Right atrium auricular region (tissue), 2 donors: Measurements from ENCODE around the gene ITPK1. TPM values are rescaled to one million over a fixed set of nuclear protein-coding genes. Genes with fewer than 3 reads are reported as not detected.

Source experiments
- DNase-seq: peaks from one replicate; pipeline ENCODE4 v3.0.0-alpha.2; 2019; ENCODE audit warnings: low spot score
- H3K27ac ChIP-seq, 2 donors: fragments of 200-600 bp; sonication (generic); 1 replicate in 1 of 2; 2 replicates in 1 of 2; pipeline ENCODE4 v1.5.1; 2016 to 2019
- H3K27me3 ChIP-seq, 2 donors: fragments of 200-600 bp; sonication (generic); one replicate each; pipeline versions ENCODE4 v1.5.1 to v1.6.0; 2017 to 2019
- H3K36me3 ChIP-seq: fragments of 200-600 bp; sonication (generic); one replicate; pipeline ENCODE4 v1.5.1; 2016
- H3K4me1 ChIP-seq, 2 donors: fragments of 200-600 bp; sonication (generic); one replicate each; pipeline versions ENCODE4 v1.5.1 to v1.6.0; 2017 to 2019
- H3K4me3 ChIP-seq, 2 donors: fragments of 200-600 bp; sonication (generic); 1 replicate in 1 of 2; 2 replicates in 1 of 2; pipeline ENCODE4 v1.5.1; 2017 to 2019; ENCODE audit warnings: mild to moderate bottlenecking in 1 of 2, moderate library complexity in 1 of 2
- H3K9me3 ChIP-seq, 2 donors: fragments of 200-600 bp; sonication (generic); one replicate each; pipeline ENCODE4 v1.5.1; 2019
- CTCF ChIP-seq, 2 donors: fragments of 200-600 bp; sonication (generic); IDR thresholded peaks; one replicate each; pipeline ENCODE4 v1.5.1; 2019; ENCODE audit warnings: antibody characterized with exemption in 2 of 2
- total RNA-seq, 2 donors: library from RNA; depleted of rRNA; stranded (reverse); fragments of >200 nt; gene quantifications; one replicate each; pipeline ENCODE4 v1.1.0, GENCODE V29; 2016

The ITPK1 gene
- total RNA-seq, 2 donors from 2014 or later = 58.3 to 76.0 TPM

- no peak for DNase-seq
- H3K9me3 ChIP-seq = no peaks in the 10 kb centered on the region
- no peak for TF ChIP-seq CTCF (IDR thresholded peaks at IDR 0.05)
- H3K27me3 ChIP-seq = no peaks in the 10 kb centered on the region
- no peaks in the 10 kb centered on the region for H3K36me3 ChIP-seq
- no peak overlapping the region for H3K27ac ChIP-seq
- H3K4me3 ChIP-seq = no peak overlapping the region
- peaks cover 0 to 62% of the 10 kb centered on the region in 2 donors for H3K4me1 ChIP-seq
These were observed 85.0 kb downstream of the ITPK1 start for GRCh38 chr14:93030761-93031160.

GRCh38 chr14:93029911-93030508 is 85.7 kb downstream of the ITPK1 start:
- peaks cover 0 to 54% of the 10 kb centered on the region in 2 donors for H3K4me1 ChIP-seq
- H3K27me3 ChIP-seq = no peaks in the 10 kb centered on the region
- no peak overlapping the region for H3K27ac ChIP-seq

GRCh38 chr14:93029417-93029816 is 86.3 kb downstream of the ITPK1 start:
- Histone ChIP-seq H3K27ac (no peak overlapping the region), H3K36me3 (no peaks in the 10 kb centered on the region), H3K4me1 (peaks cover 0 to 49% of the 10 kb centered on the region in 2 donors), H3K9me3 (no peaks in the 10 kb centered on the region), H3K4me3 (no peak overlapping the region), H3K27me3 (no peaks in the 10 kb centered on the region)
- TF ChIP-seq CTCF (IDR thresholded peaks at IDR 0.05) = no peak
- DNase-seq = no peak

More at GRCh38 chr14:93029911-93030508, 85.7 kb downstream of the ITPK1 start:
- H3K4me3 ChIP-seq = no peak overlapping the region
- no peaks in the 10 kb centered on the region for H3K9me3 ChIP-seq
- DNase-seq = no peak
- H3K36me3 ChIP-seq = no peaks in the 10 kb centered on the region
- TF ChIP-seq CTCF (IDR thresholded peaks at IDR 0.05) = no peak

GRCh38 chr14:93028724-93029076 is 87.0 kb downstream of the ITPK1 start:
- Histone ChIP-seq H3K36me3 (no peaks in the 10 kb centered on the region), H3K4me1 (peaks cover 0 to 41% of the 10 kb centered on the region in 2 donors), H3K27me3 (no peaks in the 10 kb centered on the region), H3K9me3 (no peaks in the 10 kb centered on the region), H3K27ac (peak overlapping the region; percentile 41 to 58), H3K4me3 (no peak overlapping the region)
- TF ChIP-seq CTCF (IDR thresholded peaks at IDR 0.05) = no peak
- no peak for DNase-seq

- Histone ChIP-seq H3K4me3 (no peak overlapping the region), H3K4me1 (peaks cover 0 to 37% of the 10 kb centered on the region in 2 donors), H3K27ac (peak overlapping the region; percentile 41 to 58), H3K27me3 (no peaks in the 10 kb centered on the region), H3K9me3 (no peaks in the 10 kb centered on the region), H3K36me3 (no peaks in the 10 kb centered on the region)
- no peak for TF ChIP-seq CTCF (IDR thresholded peaks at IDR 0.05)
- DNase-seq = no peak
These were observed 87.7 kb downstream of the ITPK1 start for GRCh38 chr14:93027810-93028723.
